ENCODE data around the gene PEX16.

PEX16 gene

GRCh38 chr11:45930951-45931570 lies 13.4 kb upstream of the PEX16 start:
- no peak for DNase-seq (ENCODE audit: low read depth, low spot score)

- DNase-seq (ENCODE audit: low read depth, low spot score) = no peak
These were observed 12.5 kb upstream of the PEX16 start for GRCh38 chr11:45930031-45930794.

- no peak for DNase-seq (ENCODE audit: low read depth, low spot score)
These were observed 11.9 kb upstream of the PEX16 start for GRCh38 chr11:45929486-45930030.

GRCh38 chr11:45928535-45929215 lies 11.0 kb upstream of the PEX16 start:
- DNase-seq (ENCODE audit: low read depth, low spot score) = no peak

GRCh38 chr11:45927684-45928413 lies 10.2 kb upstream of the PEX16 start:
- DNase-seq (ENCODE audit: low read depth, low spot score) = no peak

- DNase-seq (ENCODE audit: low read depth, low spot score) = no peak
These were observed 9.6 kb upstream of the PEX16 start for GRCh38 chr11:45927332-45927683.

- no peak for DNase-seq (ENCODE audit: low read depth, low spot score)
These were observed 9.1 kb upstream of the PEX16 start for GRCh38 chr11:45926536-45927331.

GRCh38 chr11:45926001-45926401 lies 8.3 kb upstream of the PEX16 start:
- no peak for DNase-seq (ENCODE audit: low read depth, low spot score)

- no peak for DNase-seq (ENCODE audit: low read depth, low spot score)
These were observed 7.9 kb upstream of the PEX16 start for GRCh38 chr11:45925550-45925949.

- no peak for DNase-seq (ENCODE audit: low read depth, low spot score)
These were observed 7.2 kb upstream of the PEX16 start for GRCh38 chr11:45924927-45925326.

GRCh38 chr11:45924036-45924915 lies 6.6 kb upstream of the PEX16 start:
- DNase-seq (ENCODE audit: low read depth, low spot score) = no peak

- no peak for DNase-seq (ENCODE audit: low read depth, low spot score)
These were observed 4.9 kb upstream of the PEX16 start, which contains the start of gene LARGE2 for GRCh38 chr11:45922425-45923082. TSS of gene LARGE2 (plus strand) at chr11:45922656. CDS start at chr11:45922883, 227 bp downstream.

- no peak for DNase-seq (ENCODE audit: low read depth, low spot score)
These were observed 4.1 kb upstream of the PEX16 start for GRCh38 chr11:45921561-45922424.

GRCh38 chr11:45920531-45921477 lies 3.1 kb upstream of the PEX16 start:
- no peak for DNase-seq (ENCODE audit: low read depth, low spot score)

GRCh38 chr11:45919806-45920530 lies 2.3 kb upstream of the PEX16 start:
- DNase-seq (ENCODE audit: low read depth, low spot score) = no peak

GRCh38 chr11:45918962-45919675 lies 1.4 kb upstream of the PEX16 start:
- no peak for DNase-seq (ENCODE audit: low read depth, low spot score)
